ENCODE measurements around the gene MARCHF6.
A peak's percentile ranks its signal among the peaks of the same experiment; 100 is the strongest.
"Not testable (repeated sequence)": the region's sequence is repeated elsewhere in the genome, so short reads cannot be mapped to it uniquely, and the experiment has no call there.

MARCHF6 gene, protein sequence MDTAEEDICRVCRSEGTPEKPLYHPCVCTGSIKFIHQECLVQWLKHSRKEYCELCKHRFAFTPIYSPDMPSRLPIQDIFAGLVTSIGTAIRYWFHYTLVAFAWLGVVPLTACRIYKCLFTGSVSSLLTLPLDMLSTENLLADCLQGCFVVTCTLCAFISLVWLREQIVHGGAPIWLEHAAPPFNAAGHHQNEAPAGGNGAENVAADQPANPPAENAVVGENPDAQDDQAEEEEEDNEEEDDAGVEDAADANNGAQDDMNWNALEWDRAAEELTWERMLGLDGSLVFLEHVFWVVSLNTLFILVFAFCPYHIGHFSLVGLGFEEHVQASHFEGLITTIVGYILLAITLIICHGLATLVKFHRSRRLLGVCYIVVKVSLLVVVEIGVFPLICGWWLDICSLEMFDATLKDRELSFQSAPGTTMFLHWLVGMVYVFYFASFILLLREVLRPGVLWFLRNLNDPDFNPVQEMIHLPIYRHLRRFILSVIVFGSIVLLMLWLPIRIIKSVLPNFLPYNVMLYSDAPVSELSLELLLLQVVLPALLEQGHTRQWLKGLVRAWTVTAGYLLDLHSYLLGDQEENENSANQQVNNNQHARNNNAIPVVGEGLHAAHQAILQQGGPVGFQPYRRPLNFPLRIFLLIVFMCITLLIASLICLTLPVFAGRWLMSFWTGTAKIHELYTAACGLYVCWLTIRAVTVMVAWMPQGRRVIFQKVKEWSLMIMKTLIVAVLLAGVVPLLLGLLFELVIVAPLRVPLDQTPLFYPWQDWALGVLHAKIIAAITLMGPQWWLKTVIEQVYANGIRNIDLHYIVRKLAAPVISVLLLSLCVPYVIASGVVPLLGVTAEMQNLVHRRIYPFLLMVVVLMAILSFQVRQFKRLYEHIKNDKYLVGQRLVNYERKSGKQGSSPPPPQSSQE

DNA sequence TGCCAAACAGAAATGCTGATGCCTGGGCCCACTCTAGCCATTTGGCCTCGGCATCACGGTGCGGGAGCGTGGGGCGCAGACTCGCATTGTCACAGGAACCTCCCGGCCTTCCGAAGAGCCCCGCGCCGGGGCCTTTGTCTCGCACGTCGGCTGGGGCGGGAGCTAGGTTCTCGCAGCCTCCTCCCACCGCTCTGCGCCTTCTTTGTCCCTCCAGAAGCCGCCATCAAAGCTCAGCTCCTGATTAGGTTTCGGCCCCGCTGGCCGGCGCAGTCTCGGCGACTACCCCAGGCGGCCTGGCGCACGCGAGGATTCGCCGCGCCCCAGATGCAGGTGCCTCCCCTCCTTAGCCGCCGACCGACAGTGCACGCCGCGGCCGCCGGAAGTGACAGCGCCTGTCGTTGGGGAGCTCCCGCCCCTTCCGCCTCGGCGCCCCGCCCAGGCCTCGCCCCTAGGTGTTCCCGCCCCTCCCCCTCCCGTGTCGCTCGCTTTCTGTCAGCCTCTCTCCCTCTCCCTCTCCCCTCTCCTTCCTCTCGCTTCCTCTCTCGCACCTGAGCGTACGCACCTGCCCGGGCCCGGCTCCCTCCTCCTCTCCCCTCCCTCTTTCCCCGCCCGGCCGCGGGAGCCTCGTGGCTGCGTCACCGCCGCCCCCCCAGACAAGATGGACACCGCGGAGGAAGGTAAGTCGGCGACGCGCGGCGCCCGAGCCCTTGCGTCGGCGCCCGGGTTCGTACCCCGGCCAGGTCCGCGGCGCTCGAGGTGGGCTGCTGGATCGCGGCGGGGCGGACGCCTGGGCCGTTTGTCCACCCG lies at the start of gene MARCHF6:
Gene MARCHF6 (plus strand): TSS at position 455 of the 807 bp plus-strand sequence. CDS start 204 bp downstream, at position 659.
- DNase-seq (ENCODE audit: low read depth in 2 of 2): peak; percentile 89 to 90

DNA sequence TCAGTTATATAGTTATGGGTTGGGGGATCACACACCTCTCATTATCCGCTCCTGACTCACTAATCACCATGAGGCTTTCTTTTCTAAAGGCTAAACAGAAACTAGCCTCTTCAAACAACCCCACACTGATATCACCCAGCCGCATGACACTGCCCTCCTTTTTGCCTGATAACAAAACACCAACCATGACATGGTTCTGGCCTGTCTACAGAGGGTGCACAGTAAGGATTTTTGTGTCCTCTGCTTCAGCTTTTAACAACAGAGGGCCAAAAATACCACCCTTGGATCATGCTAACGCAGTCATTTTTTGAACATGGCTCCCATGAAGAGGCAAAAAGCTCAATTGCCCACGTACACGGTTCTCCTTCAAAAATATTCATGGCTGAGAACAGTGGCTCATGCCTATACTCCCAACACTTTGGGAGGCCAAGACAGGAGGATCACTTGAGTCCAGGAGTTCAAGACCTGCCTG lies 49.8 kb upstream of the MARCHF6 start:
- no peak for DNase-seq (ENCODE audit: low read depth in 2 of 2)

DNA sequence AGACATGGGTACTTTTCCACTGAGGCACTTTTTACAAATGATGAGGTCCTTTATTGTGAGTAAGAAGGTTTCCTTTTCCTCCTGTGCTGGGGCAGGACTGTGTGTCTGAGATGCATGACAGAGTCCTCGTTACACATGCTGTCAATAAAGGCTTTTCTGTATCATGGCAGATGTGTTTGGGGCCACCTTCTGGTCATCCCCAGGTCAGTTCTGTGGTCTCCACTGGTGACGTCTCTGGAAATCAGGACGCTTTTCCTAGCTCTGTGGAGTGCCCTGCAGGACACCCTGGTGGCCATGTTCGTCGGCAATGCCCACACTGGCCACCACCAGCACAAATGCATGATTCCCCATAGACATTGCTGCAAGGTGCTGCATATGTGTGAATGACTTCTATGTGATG lies 48.6 kb upstream of the MARCHF6 start:
- DNase-seq (ENCODE audit: low read depth in 2 of 2): no peak

DNA sequence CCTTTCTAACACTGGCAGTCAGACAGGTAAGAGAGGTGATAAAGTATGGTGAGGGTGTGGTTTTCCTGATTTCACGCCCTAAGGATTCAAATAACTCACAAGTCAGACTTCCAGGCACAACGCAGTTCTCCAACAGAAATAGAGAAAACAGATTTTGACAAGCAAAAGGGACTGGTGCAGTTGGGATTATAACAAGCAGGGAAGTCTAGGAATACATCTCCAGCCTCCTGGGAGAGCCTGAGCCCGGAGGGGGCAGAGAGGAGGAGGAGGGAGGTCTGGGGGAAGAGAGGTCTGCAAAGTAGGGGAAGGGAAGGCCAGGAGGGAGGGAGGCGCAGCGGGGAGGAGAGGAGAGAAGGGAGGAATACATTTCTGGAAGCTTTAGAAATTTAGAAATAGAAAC lies 47.4 kb upstream of the MARCHF6 start:
- no peak for DNase-seq (ENCODE audit: low read depth in 2 of 2)

DNA sequence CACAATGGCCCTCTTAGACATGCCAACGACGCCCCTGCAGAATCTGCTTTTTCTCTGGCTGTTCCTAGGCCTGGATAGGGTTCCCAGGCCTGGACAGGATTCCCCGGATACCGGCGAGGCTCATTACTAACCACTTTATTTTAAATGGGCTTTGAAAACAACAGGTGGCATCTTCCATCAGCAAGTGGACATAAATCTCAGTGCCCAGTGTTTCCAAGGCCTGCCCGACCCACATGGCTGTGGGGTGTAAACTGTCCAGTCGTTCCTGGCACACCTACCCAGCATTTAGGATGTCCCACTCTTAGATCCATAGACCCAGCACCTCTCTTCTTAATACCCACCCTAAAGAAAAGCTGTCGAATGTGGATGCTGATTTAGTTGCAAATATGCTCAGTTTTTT lies 46.7 kb upstream of the MARCHF6 start:
- DNase-seq (ENCODE audit: low read depth in 2 of 2): no peak

DNA sequence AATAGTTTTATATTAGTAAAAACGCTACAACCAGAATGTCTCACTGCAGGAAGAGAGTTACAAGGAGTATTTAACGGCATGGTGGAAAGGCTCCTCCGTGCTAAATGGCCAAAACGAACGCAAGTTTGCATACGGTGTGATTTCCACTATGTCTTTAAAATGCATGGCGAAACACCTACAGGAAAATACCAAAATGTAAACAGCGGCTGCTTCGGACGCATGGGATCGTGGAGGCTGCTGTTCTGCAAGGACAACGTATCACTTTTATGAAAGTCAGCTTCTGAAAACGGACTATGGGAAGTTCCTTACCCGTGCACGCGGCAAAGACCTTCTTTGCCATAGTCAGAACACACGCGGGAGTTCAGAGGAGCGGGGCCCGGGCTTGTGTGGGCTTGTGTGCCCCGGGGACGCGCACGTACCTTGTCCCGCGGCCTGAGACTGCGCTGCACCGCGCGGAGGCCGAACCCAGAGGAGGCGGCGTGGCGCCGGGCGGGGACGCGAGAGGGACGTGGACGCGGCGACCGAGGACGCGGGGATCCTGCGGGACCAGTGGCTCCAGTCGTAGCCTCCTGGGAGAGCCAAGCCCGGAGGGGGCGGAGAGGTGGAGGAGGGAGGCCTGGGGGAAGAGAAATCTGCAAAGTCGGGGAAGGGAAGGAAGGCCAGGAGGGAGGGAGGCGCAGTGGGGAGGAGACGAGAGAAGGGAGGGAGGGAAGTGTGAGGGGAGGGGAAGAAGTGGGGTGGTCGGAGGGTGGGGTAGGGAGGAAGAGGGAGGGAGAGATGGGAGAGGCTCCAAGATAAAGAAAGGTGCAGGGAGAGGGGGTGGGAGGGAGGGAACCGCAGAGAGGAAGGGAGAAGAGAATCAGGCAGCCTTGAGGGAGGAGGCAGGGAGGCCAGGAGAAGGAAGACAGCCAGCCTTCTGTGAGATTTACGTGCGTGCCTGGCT lies 46.0 kb upstream of the MARCHF6 start, which contains the start of gene CMBL:
Gene CMBL (minus strand): TSS at position 697 of the 943 bp plus-strand sequence. CDS start 17,140 bp downstream, outside the sequence.
- DNase-seq (ENCODE audit: low read depth in 2 of 2): no peak

DNA sequence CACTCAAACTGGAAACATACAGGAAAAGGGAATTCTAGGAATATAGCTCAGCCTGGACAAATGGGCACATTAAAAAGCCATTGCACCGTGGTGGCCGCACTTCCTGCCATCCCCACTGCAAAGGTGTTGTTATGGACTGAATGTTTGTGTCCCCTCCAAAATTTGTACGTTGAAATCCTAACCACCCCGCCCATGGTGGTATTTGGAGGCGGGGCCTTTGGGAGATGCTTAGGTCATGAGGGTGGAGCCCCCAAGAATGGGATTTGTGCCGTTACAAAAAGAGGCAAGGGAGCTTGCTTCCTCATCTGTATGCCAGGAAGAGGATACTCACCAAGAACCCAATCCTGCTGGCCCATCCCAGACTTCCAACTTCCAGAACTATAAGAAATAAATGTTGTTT lies 44.7 kb upstream of the MARCHF6 start:
- no peak for DNase-seq (ENCODE audit: low read depth in 2 of 2)

DNA sequence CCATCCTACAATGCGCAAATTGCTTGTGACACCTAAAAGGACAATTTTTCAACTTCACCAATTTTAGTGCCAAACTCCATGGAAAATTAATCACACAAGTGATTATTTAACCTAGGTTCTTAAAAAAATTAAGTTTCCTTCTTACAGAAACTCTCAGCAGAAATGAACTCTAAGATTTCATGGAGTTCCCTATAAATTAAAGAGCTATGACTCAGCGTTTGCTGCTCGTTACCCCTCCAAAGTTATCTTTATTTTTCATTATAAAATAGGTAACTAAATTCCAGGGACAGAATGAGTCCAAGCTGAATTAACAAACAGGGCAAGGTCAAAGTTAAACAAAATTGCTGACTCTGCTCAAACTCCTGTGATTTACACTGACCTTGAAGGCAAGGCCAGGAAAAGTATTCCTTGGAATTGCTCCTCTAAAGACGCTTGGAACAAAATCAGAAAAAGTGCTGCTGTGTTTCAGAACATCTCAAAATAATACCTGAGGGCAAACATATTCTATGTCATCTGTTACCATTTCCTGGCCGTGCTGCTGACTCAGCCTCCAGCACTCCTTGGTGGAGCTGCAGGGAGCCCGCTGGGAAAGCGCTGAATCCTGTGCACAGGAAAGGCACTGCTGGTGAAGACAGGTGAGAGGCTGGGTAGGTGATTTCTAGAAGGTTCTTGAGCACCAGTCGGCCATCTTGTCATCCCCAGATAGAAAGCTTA lies 43.3 kb upstream of the MARCHF6 start:
- no peak for DNase-seq (ENCODE audit: low read depth in 2 of 2)

DNA sequence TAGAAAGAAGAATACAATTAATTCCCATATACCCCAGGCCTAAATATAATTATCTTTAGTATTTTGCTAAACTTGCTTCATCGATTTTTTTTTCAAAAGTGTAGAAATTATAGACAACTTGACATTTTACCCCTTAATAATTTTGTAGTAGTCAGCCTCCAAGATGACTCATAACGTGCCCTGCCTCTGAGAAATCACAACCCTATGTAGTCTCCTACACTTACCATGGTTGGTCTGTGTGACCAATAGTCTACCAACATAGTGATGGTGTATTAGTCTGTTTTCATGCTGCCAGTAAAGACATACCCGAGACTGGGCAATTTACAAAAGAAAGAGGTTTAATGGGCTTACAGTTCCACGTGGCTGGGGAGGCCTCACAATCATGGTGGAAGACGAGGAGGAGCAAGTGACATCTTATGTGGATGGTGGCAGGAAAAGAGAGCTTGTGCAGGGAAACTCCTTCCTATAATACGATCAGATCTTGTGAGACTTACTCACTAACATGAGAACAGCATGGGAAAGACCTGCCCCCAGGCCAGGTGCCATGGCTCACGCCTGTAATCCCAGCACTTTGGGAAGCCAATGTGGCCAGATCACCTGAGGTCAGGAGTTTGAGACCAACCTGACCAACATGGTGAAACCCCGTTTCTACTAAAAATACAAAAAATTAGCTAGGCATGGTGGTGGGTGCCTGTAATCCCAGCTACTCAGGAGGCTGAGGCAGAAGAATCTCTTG lies 42.5 kb upstream of the MARCHF6 start:
- DNase-seq (ENCODE audit: low read depth in 2 of 2): not testable (repeated sequence)

DNA sequence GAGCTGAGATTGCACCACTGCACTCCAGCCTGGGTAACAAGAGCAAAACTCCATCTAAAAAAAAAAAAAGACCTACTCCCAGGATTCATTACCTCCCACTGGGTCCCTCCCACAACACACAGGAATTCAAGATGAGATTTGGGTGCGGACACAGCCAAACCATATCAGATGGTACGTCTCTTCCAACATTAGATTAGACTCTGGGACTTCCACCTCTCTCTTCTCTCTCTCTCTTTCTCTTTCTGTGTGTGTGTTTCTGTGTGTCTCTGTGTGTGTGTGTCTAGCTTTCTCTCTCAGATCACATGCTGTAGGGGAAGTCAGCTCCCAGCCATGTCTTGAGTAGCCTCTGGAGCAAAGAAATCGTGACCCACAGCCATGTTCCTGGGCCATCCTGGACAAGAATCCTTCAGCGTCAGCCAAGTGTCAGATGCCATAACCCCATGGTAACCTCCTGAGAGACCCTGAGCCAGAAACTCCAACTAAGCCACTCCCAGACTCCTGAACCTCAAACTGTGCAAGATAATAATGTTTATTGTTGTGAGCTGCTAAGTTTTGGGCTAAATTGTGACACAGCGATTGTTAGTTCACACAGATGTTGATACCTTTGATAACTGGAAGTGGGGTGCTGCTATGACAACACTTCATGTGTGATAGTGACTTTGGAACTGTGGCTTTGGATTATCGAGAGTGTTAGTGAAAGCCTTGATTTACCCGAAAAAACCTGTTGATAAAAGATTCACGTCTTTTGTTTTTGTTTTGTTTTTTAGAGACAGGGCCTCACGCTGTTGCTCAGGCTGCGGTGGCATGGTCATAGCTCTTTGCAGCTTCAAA lies 41.7 kb upstream of the MARCHF6 start:
- no peak for DNase-seq (ENCODE audit: low read depth in 2 of 2)

DNA sequence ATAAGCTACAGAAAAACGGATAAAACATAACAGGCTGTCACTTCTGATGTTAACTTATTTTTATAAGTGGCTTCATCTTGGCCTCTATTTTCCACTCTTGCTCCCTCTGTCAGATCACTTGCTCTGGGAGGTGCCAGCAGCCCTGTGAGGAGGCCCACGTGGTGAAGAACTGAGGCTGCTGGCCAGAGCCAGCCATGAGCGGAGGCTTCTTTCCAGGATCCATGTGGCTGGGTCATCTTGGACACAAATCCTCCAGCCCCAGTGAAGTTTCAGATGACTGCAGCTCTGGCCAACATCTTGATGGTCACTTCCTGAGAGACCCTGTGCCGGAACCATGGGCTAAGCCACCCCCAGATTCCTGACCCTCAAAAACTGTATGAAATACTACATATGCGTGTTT lies 38.3 kb upstream of the MARCHF6 start:
- DNase-seq (ENCODE audit: low read depth in 2 of 2): no peak

DNA sequence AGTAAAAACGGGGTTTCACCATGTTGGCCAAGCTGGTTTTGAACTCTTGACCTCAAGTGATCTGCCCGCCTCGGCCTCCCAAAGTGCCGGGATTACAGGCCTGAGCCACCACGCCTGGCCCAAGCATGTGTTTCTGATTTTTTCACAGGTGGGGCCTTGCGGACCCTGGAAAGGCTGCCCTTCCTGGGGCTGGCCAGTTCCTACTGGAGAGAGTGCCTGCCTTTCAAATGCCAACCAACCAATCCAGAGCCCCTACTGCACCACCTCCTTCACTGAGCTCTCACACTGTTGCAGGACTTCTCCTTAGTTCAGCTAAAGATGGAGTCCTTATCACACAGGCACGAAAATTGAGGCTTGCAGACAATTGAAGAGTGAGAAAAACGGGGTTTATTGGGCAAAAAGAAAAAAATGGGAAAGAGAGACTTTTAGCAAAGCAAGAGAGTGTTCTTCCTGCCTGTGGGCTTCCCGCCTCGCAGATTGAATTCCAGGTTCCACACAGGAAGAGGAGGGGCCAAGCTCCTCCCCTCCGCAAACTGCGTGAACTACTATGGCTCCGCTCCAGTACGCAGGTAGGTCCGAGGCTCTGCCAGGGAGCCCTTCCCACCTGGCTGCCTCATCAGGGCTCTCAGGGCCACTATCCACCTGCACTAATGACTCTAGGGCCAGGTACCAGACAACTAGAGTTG lies 37.5 kb upstream of the MARCHF6 start:
- DNase-seq (ENCODE audit: low read depth in 2 of 2): no peak

DNA sequence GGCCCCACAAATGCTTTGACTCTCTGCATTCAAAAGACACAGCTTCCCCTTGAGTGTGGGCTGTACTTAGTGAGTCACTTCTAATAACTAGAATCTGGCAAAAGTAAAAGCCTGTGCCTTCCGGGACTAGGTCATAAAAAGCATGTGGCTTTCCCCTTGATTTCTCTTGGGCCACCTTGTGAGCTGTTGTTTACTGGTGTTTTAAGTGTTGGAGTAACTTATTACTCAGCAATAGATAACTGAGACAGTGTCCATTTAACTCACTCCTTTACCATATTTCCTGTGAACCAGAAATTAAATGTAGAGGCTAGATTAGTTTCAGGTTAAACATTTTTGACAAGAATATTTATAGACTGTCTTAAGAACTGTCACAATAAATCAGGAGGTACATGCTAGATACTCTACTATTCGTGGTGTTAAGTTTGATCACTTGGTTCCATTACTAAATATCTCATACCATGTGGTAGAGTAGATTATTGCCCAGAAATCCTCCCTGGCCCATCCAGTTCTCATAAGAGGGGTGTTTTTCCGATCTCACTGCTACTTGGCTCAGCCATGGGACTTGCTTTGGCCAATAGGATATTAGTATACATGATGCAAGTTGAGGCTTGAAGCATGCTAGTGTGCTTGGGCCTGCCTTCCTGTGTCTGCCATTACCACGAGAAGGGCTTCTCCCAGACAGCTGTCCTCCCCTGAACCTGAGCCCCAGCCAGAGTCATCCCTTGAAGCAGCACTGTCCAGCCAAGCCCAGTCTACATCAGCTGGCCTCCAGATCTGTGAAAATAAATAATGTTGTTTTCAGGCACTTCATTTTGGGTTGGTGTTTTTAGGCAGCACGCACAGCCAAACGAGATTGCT lies 35.4 kb upstream of the MARCHF6 start:
- no peak for DNase-seq (ENCODE audit: low read depth in 2 of 2)

DNA sequence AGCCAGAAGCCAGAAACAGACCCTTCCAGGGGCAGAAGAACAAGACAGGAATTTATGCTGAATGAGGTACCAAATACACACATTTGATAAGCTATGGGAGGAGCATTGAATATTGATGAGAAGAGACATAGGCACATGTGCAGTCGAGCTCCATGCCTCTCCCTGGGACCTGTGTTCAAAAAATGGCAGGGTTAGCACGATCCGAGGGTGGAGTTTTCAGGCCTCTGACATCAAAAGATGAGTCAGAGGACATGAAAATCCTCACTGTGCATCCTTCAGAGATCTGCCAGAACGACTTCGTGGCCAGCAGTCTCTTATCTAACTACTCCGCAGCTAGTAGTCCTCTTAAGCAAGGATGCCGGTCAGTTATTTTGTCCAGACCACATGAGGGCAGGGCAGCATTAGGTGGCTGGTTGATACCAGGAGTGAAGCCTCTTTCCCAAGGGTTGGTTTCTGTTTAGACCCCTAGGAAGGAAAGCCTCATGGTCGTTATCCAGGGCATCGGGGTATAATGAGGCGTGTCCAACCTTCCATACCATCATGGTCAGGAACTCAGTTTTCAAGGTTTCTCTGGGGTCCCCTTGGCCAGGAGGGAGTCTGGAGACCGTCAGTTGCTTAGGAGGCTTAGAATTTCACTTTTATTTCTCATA lies 34.2 kb upstream of the MARCHF6 start:
- DNase-seq (ENCODE audit: low read depth in 2 of 2): no peak

DNA sequence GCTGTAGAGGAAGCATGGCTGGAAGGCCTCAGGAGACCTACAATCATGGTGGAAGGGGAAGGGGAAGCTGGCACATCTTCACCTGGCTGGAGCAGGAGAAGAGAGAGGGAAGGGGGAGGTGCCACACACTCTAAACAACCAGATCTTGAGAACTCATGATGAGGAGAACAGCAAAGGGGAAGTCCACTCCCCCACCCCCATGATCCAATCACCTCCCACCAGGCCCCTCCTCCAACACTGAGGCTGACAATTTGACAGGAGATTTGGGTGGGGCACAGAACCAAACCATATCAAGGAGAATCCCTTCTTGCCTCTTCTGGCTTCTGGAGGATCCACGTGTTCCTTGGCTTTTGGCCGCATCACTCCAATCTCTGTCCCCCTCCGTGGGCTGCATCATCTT lies 32.7 kb upstream of the MARCHF6 start:
- no peak for DNase-seq (ENCODE audit: low read depth in 2 of 2)

DNA sequence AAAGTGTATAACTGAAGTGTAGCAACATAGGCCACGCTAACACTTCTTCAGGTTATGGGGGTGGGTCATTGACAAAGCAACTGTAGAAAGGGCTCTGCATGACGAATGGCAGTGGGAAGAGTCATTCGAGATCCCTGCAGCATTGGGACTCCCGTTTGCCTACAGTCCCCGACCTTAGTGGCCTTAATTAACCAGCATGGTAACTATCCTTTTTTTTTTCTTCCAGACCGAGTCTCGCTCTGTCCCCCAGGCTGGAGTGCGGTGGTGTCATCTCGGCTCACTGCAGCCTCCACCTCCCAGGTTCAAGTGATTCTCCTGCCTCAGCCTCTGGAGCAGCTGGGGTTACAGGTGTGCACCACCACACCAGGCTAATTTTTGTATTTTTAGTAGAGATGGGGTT lies 31.6 kb upstream of the MARCHF6 start:
- no peak for DNase-seq (ENCODE audit: low read depth in 2 of 2)
